Ammon's horn (tissue), 1 donor: ENCODE measurements around the gene COL23A1.

Source experiments
- DNase-seq: peaks from one replicate; pipeline ENCODE4 v3.0.0-alpha.2; 2016; ENCODE audit warnings: low spot score

Gene COL23A1

DNA sequence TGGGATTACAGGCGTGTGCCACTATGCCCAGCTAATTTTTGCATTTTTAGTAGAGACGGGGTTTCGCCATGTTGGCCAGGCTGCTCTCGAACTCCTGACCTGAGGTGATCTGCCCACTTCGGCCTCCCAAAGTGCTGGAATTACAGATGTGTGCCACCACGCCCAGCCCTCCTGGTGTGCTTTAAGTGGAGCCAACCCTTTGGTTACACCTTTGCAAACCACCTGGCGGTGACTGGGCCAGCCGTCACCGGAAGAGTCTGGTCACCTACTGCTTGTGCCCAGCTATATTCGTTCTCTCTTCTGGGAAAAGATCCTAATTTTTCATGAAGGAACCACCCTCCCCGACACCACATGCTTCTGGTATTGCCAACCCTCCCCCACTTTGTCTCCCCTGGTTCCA lies 35.9 kb downstream of the COL23A1 start:
- no peak for DNase-seq

DNA sequence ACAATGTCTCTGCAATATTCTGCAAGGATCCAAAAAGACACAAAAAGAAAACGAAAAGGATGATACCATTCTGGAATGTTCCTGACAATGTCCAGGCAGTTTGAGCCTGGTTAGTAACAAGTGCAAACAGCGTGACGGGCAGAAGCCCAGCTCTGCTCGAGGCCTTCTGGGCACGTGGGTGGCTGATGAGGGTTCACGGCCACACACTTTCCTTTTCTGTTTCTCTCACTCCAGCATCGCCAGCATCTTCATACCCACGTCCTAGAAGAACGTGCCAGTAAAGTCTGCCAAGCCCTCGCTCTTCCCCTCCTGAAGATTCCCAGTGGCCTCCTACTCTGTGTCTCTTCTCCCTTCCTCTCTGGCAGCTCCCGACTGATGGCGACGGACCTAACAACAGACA lies 36.7 kb downstream of the COL23A1 start:
- DNase-seq: no peak

DNA sequence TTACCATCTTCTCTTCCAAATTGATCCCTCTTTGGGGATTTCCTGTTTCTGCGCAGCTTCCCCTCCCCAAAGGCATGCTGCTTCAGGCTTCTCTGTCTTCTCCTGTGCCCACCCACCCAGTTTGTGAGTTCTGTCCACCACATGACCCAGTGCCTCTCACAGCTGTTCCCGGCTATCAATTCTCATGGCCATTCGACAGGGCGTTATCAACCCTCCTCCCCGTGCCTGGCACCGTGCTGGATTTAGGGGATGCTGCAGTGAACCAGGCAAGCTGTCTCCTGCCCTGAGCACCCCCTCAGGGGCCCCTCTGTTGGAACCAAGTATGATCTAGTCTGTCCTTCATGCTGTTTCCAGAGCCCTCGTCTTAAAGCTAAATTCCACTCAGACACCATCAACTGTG lies 38.7 kb downstream of the COL23A1 start:
- no peak for DNase-seq

DNA sequence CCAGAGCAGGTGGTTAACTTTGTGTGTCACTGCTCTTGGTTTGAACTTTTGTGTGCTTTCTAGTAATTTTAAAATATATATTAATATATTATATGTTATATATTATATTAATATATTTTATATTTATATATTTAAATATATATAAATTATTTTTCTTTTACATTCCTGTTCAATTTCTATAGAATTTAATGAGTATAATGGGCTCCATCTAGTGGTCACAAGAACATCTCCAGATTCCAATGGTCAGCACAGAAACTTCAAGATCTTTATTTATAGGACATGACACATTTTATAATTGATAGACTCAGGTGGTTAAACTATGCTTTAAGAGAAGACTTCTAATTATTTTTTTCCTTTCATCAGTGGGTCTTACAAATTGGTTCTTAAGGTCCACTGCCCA lies 39.1 kb downstream of the COL23A1 start:
- no peak for DNase-seq

DNA sequence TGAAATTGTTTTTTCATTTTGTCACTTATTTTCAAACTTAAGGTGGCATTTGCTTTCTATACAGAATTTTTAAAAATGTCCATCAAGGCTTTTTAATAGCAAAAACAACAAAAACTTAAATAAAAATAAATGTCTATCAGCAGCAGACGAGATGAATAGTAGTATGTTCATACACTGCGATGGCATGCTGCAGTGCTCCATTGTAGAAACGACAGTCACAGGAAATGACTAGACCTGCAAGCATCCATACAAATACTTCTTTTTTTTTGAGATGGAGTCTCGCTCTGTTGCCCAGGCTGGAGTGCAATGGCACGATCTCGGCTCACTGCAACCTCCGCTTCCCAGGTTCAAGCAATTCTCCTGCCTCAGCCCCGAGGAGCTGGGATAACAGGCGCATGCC lies 41.4 kb downstream of the COL23A1 start:
- DNase-seq: no peak

DNA sequence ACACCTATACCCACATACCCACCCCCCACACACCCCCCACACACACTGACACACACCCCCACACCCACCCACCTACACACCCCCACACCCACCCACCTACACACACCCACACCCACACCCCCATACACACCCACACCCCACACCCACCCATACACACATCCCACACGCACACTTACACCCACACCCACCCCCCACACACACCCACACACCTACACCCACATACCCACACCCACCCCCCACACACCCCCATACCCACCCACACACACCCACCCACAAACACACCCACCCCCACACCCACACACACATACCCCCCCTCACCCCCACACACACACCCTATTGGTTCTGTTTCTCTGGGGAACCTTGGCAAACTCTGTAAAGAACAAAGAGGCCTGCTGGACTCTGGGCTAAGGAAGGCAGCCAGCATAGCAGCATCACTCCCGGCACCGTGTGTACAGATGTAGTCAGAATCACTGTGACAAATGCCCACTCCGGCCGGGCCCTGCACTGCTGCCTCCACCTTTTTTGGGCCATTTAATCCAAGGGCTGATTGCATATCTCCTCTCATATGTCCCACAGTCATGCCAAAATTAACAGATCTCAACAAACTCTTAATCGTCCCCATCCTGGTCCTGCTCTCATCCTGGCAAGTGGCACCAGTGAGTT lies 42.3 kb downstream of the COL23A1 start:
- peak; percentile 25 for DNase-seq

DNA sequence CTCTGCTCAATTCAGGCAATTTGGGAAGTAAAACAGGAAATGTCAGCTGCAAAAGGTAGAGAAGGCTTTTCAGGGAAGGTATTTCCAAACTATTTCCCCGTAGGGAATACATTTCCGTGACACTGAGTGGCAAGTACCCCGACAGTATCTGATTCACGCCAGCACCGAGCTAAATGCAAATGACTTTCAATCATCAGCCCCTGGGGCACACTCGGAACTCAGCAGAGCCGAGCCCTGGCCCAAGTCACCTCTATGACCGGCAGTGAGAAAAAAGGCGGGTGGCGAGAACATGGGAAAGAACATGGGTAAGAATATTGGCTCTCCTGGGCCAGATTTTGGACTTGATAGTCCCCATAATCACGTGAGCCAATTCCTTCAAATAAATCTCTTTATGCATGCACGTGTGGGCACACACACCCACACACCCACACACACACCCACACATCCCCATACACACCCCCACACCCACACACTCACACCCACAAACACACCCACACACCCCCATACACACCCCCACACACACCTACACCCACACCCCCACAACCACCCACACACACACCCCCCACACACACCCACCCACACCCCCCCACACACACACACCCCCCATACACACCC lies 43.0 kb downstream of the COL23A1 start:
- DNase-seq: no peak

DNA sequence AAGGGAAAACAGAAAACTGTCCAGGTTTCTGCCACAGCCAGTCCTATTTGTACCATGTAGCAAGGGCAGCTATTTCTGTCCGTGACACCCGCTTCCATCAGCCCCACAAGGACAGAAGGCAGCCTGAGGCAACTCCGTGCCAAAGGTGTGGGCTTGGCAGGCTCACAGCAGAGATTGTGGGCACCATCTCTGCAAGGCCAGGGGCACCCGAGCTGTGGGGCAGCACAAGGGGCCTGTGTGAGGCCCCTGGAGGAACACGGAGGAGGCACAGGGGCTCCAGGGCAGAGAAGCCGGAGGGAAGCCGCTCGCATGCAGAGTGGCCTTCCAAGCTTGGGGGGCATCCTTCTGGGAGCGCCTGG lies 43.5 kb downstream of the COL23A1 start:
- DNase-seq: no peak

DNA sequence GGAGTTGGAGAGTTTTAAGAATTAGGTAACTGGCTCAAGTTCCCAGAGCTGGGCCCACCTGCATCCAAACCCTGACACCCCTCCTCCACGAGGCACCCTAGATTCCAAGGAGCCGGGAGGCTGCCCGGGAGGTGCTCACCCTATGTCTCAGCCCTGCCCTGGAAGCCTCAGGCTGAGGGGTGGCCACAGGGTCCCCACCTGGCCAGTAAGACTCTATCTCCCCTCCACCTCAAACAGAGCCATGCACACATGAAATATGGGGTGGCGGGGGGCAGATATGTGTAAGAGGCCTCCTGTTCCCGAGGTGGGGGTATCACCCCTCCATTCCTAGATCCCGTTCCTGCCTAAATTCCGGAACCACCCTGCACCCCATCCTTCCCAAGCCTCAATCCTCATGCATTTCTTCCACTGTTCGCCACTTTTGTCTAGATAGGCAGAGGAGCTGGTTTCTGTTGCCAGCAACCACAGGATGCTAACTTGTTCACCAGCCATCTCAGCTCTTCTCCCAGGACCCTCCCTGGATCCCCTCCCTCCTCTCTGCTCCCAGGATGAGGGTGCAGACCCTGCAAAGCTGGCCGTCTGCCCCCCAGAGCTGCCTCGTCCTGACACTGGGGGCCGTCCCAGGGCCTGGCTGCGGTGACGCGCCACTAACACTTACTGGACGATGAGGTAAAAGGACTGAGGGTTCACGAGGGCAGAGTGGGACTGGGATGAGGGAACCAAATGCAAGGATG lies 44.1 kb downstream of the COL23A1 start:
- DNase-seq: no peak

DNA sequence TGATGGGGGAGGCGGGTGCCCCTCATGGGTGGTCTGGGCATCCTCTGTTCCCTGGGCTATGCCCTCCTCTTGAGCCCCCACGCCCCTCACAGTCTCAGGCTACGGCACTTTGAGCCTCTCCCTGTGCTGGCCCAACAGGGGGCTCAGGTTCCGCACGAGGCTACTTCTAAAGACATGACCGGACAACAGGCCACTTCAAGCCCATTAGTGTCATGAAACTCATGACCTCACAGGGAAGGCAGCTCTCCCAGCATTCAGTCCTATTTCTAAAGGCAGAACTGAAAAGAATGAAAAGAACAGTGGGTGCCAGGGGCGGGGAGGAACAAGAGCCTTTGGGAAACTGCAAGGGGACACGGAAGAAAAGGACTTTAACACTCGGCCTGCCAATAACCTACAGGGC lies 45.0 kb downstream of the COL23A1 start:
- peak; percentile 47 for DNase-seq

DNA sequence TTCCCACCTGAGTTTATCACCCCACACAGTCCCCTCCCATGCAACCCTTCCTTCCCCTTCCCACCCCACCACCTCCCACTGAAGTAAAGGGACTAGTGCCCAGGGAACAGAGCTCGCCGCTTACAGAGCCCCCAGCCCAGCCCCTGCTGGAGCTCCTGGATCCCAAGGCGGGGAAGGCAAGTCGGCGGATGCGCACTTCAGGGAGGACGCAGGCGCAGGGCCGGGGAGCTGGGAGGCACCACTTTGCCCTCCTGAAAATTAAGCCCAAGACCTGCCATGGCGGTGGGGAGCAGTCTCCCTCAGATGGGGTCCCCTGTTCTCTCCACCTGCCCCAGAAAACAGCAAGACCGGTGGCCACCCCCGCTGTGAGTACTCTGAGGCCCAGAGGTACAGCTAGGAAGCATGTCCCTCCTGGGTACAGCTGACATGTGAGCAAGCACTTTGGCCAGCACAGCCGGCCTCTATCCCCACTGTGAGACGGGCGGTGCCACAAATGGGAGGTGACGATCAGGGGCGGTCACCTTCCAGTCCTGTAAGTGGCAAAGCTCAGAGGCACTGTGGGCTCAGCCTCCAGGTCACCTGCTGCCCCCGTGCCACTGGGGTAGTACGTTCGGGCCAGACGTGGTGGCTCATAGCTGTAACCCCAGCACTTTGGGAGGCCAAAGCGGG lies 45.9 kb downstream of the COL23A1 start:
- DNase-seq: no peak

DNA sequence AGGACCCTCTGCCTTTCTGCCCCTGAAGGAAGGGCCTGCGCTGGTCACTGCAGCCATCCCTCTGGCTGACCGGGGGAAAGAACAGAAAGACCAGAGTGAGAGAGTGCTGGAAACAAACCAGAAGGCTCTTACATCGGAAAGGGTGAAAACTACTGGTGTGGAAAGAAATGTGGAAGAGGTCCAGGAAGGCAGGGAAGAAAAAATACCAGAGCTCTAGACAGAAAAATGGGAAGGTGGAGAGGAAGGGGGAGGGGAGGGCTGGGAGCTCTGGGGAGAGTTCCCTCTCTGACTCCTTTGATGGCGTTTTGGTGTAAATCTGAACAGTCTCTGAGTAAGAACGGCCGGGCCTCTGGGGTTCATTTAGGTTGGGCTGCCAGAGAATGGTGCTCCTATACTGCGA lies 47.7 kb downstream of the COL23A1 start:
- peak; percentile 56 for DNase-seq

DNA sequence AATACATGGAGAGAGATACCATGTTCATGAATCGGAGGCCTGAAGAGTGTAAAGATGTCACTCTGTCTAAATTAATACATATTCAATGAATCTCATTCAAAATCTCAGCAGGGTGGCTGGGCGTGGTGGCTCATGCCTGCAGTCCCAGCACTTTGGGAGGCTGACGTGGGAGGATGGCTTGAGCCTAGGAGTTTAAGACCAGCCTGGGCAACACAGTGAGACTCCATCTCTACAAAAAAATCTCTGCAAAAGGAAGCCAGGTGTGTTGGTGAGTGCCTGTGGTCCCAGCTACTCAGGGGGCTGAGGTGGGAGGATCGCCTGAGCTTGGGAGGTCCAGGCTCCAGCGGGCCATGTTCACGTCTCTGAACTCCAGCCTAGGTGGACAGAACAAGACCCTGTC lies 49.7 kb downstream of the COL23A1 start:
- no peak for DNase-seq

DNA sequence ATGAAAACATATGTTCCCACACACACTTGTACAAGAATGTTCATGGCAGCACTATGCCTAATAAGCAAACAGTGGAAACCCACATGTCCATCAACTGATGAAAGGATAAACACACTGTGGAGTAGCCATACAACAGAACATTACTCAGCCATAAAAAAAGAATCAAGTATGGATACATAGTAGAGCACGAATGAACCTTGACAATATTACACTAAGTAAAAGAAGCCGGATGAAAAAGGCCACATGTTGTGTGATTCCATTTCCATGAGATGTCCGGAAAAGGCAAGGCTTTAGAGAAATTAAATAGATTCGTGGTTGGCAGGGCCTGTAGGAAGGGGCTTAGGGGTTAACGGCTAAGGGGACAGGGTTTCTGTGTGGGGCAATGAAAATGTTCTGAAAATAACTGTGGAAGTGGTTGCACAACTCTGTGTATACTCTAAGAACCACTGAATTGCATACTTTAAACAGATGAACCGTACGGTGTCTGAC lies 51.4 kb downstream of the COL23A1 start:
- no peak for DNase-seq

DNA sequence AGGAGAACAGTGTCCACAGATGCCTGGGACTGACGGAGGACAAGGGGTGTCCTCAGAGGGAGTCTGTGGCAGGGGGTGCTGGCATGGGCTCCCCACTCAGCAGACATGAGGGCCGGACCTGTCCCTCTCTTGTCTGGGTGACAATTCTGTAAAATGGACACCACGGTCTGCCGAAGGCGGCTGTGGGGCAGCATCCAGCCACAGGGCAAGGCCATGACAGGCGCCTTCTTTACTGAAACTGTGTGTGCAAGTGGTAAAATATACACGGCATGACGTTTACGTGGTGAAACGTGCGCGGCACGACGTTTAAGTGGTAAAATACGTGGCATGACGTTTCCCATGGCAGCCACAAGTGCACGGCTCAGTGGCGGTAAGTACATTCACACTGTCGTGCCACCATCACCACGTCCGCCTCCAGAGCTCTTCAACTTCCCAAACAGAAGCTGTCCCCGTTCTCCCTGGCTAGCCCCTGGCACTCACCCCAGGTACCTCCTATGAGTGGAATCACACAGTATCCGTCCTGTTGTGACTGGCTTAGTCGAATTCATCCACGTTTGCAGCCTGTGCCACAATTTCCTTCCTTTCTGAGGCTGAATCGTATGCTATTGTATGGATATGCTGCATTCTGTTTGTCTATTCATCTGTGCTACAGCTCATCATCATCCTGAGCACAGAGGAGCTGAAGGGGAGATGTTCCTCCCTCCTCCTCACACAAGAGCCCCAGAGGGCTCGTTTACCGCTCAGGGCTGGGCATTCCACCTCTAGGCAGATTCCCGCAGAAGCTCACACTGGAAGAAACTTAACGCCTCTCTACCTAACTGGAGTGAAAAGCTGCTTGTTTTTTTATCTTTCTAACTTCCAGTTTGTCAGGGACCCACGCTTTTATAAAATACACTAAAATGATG lies 52.5 kb downstream of the COL23A1 start:
- DNase-seq: no peak

DNA sequence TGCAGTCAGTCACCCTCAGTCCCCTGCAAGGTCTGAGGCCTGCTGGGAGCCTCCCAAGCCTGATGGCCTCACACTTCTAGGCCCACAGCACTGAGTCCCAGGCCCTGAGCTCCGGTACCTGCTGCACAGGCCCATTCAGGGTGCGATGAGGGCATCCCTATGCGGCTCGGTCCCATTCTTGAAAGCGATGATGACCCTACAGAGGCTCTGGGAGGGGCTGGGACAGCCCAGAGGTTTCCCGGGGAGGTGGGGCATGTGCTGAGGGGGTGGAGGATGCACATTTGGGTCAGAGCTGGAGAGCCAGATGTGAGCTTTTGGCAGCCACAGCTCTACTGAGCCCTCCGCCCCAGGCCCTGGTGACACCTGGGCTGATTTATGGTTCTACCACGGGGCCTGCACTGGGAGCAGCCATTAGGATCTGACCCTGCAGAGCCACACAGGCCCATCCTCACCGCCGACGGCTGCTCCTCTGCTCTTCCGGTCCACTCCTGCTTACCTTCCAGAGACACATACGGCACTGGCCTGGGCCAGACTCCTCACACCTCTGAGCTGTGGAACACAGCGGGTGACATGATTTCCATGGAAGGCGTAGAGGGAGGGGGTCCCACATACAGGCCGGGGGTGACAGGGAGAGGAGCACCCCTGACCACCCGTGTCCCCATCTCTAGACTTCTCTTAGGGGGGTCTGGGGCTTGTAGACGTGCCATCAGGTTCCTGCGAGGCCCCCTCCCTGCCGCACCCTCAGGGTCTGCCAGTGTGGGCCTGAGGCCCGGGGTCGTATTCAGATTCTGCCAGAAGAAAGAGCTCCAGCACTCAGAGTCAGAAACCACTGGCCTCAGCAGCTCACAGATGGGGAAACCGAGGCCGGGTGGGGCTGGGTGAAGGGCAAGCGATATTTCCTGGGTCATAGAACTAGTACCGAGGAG lies 53.4 kb downstream of the COL23A1 start:
- DNase-seq: no peak

DNA sequence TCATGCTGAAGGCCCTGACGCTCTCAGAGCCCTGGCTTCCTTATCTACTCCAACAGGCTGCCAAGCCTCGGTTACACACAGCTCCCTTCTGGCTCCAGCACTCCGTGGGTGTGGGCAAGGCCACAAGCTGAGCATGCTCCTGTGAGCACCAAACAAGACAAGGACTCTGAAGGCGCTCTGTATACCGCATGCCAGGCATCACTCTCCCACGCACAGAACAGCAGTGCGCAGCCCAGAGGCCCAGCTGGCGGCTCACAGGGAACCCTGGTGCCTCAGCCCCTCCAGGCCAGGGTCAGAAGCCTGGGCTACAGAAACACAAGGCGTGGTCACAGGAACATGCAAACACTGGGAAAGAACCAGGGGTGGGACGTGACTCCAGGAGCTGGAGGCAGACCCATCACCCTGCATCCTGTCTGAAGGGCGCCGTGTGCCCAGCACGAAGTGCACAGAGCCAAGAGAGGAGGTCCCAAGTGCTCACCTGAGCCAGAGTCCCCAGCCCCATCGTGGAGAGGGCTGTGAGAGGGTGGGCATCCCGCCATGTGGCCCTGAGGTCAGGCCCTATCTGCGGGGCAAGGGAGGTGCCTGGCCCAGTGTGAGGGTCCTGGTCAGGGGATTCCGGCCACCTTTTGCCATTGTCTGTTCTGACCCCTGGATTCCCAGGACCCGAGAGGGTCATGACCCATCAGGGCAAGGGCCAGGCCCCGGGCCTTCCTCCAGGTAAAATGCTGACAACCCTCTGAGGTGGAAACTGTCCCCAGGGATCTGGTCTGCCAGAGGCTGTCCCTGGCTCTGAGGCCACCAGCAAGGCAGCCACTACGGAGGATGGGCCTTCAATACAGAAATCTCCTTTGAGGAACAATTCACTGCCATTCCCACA lies 54.7 kb downstream of the COL23A1 start:
- peak; percentile 68 for DNase-seq

DNA sequence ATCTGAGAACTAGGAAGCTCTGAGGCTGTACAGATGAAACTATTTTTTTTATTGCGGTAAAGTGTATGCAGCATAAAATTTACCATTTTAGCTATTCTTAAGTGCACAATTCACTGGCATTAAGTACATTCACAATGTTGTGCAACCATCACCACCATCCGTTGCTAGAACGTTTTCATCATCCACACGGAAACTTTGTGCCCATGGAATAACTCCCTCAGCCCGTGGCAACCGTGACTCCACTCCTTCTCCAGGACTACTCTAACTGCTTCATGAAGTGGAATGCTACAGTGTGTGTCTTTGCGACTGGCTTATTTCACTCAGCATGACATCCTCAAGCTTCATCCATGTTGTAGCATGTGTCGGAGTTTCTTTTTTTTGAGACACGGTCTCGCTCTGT lies 57.1 kb downstream of the COL23A1 start:
- DNase-seq: no peak

DNA sequence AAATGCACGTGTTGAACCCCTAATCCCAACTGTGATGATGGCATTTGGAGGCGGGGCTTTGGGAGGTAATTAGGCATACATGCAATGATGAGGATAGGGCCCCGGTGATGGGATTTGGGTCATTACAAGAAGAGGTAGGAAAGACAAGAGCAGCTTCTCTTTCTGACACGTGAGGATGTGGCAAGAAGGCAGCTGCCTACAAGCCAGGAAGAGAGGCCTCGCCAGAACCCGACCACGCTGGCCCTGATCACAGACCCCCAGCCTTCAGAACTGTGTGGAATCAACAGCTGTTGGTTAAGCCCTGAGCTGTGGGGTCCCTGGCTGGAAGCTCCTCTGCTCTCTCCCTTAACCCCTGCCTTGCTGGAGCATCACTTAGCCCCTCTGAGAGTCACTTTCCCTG lies 57.5 kb downstream of the COL23A1 start:
- no peak for DNase-seq

DNA sequence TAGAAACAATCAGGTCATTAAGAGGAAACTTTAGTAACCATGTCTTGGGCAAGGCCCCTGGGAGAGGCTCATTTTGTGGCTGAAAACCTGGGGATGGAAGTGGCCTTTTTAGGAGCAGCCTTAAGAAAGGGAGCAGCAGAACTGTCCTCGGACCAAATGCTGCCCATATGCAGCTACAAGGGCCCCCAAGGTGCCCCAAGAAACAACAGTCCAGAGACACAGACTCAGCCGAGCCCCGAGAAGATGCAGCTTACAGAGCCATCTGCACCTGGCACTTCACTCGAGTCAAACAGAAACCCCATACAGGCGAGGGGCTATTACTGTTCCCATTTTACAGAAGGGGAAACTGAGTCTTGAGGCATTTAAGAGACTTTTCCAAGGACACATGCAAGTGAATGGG lies 58.0 kb downstream of the COL23A1 start:
- no peak for DNase-seq
